ENCODE measurements around the gene RAB9B. TPM values are rescaled to one million over a fixed set of nuclear protein-coding genes. Genes with fewer than 3 reads are reported as not detected.
A peak's percentile ranks its signal among the peaks of the same experiment; 100 is the strongest.

Gene RAB9B
- total RNA-seq, 1 donor from 2014 or later = 2.7 TPM

DNA sequence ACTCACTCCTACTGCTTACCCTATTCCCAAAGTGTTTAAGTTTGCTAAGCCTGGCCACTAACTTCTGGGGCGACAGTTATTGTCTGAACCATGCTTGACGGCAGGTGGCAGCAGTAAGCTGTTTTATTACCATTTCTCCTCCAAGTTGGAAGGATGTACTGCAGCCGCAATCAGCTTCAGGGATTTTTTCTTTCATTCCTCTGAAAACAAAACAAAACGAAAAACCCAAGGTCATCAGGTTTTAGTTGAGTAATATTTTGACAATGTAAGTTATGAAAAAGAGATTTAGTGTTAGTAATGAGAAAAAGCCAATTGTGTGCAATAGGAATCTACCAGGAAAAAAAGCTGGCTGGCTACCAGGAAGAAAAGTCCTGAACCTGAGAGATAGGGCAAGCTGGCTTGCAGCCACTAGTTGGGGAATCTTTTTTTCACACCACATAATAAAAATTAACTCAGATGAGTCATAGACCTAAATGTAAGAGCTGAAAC is 13.2 kb upstream of the RAB9B start:
- no peak for DNase-seq (ENCODE audit: low spot score)
- Mint-ChIP-seq H3K27ac (ENCODE audit: unreplicated experiment) (peak overlapping the region; percentile 75), H3K4me1 (ENCODE audit: low read depth) (peaks cover 22% of the 10 kb centered on the region), H3K9me3 (ENCODE audit: low read depth) (no peaks in the 10 kb centered on the region), H3K27me3 (ENCODE audit: low read depth) (no peaks in the 10 kb centered on the region), H3K36me3 (ENCODE audit: low read depth) (no peaks in the 10 kb centered on the region), H3K4me3 (ENCODE audit: unreplicated experiment) (peak overlapping the region; percentile 15)
- TF ChIP-seq, protein P1, sequence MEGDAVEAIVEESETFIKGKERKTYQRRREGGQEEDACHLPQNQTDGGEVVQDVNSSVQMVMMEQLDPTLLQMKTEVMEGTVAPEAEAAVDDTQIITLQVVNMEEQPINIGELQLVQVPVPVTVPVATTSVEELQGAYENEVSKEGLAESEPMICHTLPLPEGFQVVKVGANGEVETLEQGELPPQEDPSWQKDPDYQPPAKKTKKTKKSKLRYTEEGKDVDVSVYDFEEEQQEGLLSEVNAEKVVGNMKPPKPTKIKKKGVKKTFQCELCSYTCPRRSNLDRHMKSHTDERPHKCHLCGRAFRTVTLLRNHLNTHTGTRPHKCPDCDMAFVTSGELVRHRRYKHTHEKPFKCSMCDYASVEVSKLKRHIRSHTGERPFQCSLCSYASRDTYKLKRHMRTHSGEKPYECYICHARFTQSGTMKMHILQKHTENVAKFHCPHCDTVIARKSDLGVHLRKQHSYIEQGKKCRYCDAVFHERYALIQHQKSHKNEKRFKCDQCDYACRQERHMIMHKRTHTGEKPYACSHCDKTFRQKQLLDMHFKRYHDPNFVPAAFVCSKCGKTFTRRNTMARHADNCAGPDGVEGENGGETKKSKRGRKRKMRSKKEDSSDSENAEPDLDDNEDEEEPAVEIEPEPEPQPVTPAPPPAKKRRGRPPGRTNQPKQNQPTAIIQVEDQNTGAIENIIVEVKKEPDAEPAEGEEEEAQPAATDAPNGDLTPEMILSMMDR (IDR thresholded peaks at IDR 0.05) = peak; percentile 91

DNA sequence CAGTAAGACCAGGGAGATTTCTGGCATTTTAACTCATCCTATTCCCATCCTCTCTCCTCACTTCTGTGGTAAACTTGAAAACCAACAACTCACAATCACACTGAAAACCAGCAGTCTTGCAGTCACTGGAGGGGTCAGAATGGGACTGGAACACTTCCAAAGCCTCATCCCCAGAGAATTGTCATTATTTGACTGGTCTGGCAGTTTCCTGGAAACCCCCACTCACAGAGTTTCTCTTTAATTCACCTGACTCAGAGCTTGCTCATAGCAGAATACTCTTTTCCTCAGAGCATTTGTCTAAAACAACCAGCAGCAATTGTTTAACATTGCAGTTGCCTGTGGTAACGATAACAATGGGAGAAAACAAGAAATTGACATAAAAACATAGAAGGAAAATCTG is 7.3 kb upstream of the RAB9B start:
- Mint-ChIP-seq H3K27me3 (ENCODE audit: low read depth) (no peaks in the 10 kb centered on the region), H3K27ac (ENCODE audit: unreplicated experiment) (no peak overlapping the region), H3K4me3 (ENCODE audit: unreplicated experiment) (no peak overlapping the region), H3K36me3 (ENCODE audit: low read depth) (no peaks in the 10 kb centered on the region), H3K9me3 (ENCODE audit: low read depth) (peaks cover 5% of the 10 kb centered on the region), H3K4me1 (ENCODE audit: low read depth) (no peaks in the 10 kb centered on the region)
- no peak for DNase-seq (ENCODE audit: low spot score)
- TF ChIP-seq, protein P1 (IDR thresholded peaks at IDR 0.05) = no peak

DNA sequence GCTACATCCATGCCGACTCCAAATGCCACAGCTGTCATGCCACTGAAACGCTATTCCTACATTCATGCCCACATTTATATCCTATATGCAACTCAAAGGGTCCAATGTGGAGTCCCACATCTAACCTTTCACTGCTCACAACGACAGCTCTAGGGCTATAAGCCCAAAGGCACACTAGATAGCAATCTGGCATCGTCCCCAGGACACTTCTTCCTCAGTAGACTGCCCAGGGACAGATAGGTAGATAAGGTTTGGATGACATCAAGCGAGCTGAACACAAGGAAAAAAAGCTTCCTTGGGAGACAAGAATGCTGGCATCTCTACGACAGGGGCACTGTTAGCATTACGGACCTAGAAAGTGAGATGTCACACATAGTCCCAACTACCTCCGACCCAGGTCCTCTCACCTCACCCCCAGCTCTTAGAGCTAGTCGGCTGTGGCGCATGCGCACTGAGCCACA is 685 bp downstream of the RAB9B start:
- TF ChIP-seq, protein P1 (IDR thresholded peaks at IDR 0.05) = no peak
- H3K9me3 Mint-ChIP-seq (ENCODE audit: low read depth) = no peaks in the 10 kb centered on the region
- DNase-seq (ENCODE audit: low spot score) = no peak
- H3K4me1 Mint-ChIP-seq (ENCODE audit: low read depth) = peaks cover 3% of the 10 kb centered on the region
- H3K27ac Mint-ChIP-seq (ENCODE audit: unreplicated experiment) = peak overlapping the region; percentile 47
- H3K36me3 Mint-ChIP-seq (ENCODE audit: low read depth) = no peaks in the 10 kb centered on the region
- H3K4me3 Mint-ChIP-seq (ENCODE audit: unreplicated experiment) = peak overlapping the region; percentile 76
- H3K27me3 Mint-ChIP-seq (ENCODE audit: low read depth) = no peaks in the 10 kb centered on the region

DNA sequence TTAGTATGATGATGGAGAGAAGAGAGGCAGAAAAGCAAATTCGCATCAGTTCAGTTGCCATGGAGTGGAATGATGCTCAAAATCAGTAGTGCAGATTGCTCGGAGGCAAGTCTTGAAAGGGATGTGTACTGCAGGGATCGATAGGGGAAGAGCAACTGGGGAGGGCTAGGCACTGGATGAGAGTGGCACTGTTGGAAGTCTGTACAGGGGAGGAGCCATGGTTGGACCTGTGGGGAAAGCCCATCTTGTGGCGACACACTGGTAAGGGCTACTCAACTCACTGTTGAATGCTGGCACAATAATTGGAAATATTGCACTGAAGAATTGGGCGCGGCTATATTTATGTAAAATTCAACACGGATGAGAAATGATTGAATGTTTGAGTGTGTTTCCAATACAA is 1.2 kb downstream of the RAB9B start:
- Mint-ChIP-seq H3K27me3 (ENCODE audit: low read depth) (no peaks in the 10 kb centered on the region), H3K9me3 (ENCODE audit: low read depth) (no peaks in the 10 kb centered on the region), H3K4me1 (ENCODE audit: low read depth) (peaks cover 3% of the 10 kb centered on the region), H3K4me3 (ENCODE audit: unreplicated experiment) (no peak overlapping the region), H3K27ac (ENCODE audit: unreplicated experiment) (no peak overlapping the region), H3K36me3 (ENCODE audit: low read depth) (no peaks in the 10 kb centered on the region)
- DNase-seq (ENCODE audit: low spot score) = no peak
- TF ChIP-seq, protein P1 (IDR thresholded peaks at IDR 0.05) = no peak

DNA sequence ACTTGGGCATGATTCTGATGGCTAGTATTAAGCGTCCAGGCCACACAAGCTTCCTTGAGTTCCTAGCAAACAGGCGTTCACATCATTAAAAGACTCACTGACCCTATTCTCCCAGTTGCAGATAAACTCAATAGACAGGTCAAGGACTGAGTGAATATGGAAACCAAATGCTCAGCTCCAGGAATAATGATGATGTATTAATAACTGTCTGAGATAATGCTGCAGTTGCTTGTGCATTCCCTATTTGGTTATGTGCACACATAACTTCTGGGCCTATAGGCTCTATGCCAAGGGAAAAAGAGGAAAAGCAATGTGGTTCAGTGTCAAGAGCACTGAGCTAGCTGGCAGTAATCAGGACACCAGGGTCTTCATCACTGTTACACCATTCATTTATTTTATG is 3.5 kb downstream of the RAB9B start:
- Mint-ChIP-seq H3K4me1 (ENCODE audit: low read depth) (peaks cover 12% of the 10 kb centered on the region), H3K27ac (ENCODE audit: unreplicated experiment) (no peak overlapping the region), H3K27me3 (ENCODE audit: low read depth) (no peaks in the 10 kb centered on the region), H3K9me3 (ENCODE audit: low read depth) (no peaks in the 10 kb centered on the region), H3K36me3 (ENCODE audit: low read depth) (no peaks in the 10 kb centered on the region), H3K4me3 (ENCODE audit: unreplicated experiment) (no peak overlapping the region)
- TF ChIP-seq, protein P1 (IDR thresholded peaks at IDR 0.05) = no peak
- DNase-seq (ENCODE audit: low spot score) = no peak
